Measurements from ENCODE around the gene ANKRD44. TPM values are rescaled to one million over a fixed set of nuclear protein-coding genes. Genes with fewer than 3 reads are reported as not detected.

ANKRD44 gene
- total RNA-seq, 1 donor from 2014 or later = 12.0 TPM

GRCh38 chr2:196992466-196992865 is 318.1 kb downstream of the ANKRD44 start:
- no peaks in the 10 kb centered on the region for H3K36me3 Mint-ChIP-seq (ENCODE audit: unreplicated experiment)
- peaks cover 36% of the 10 kb centered on the region for H3K4me1 Mint-ChIP-seq (ENCODE audit: low read depth, unreplicated experiment)
- TF ChIP-seq CTCF (IDR thresholded peaks at IDR 0.05; ENCODE audit: partially characterized antibody, unreplicated experiment) = no peak
- peaks cover 3% of the 10 kb centered on the region for H3K9me3 Mint-ChIP-seq (ENCODE audit: unreplicated experiment)
- no peaks in the 10 kb centered on the region for H3K27me3 Mint-ChIP-seq (ENCODE audit: unreplicated experiment)
- H3K27ac Mint-ChIP-seq (ENCODE audit: unreplicated experiment) = no peak overlapping the region
- DNase-seq = no peak
- H3K4me3 Mint-ChIP-seq (ENCODE audit: unreplicated experiment) = no peak overlapping the region

GRCh38 chr2:196990788-196991461 is 319.7 kb downstream of the ANKRD44 start:
- H3K27ac Mint-ChIP-seq (ENCODE audit: unreplicated experiment) = peak overlapping the region; percentile 78
- H3K4me3 Mint-ChIP-seq (ENCODE audit: unreplicated experiment) = no peak overlapping the region
- H3K4me1 Mint-ChIP-seq (ENCODE audit: low read depth, unreplicated experiment) = peaks cover 42% of the 10 kb centered on the region
- peaks cover 3% of the 10 kb centered on the region for H3K9me3 Mint-ChIP-seq (ENCODE audit: unreplicated experiment)
- no peak for DNase-seq
- no peak for TF ChIP-seq CTCF (IDR thresholded peaks at IDR 0.05; ENCODE audit: partially characterized antibody, unreplicated experiment)
- H3K36me3 Mint-ChIP-seq (ENCODE audit: unreplicated experiment) = no peaks in the 10 kb centered on the region
- no peaks in the 10 kb centered on the region for H3K27me3 Mint-ChIP-seq (ENCODE audit: unreplicated experiment)

GRCh38 chr2:196990092-196990491 is 320.5 kb downstream of the ANKRD44 start:
- Mint-ChIP-seq H3K4me1 (ENCODE audit: low read depth, unreplicated experiment) (peaks cover 43% of the 10 kb centered on the region), H3K27me3 (ENCODE audit: unreplicated experiment) (no peaks in the 10 kb centered on the region), H3K27ac (ENCODE audit: unreplicated experiment) (peak overlapping the region; percentile 70), H3K4me3 (ENCODE audit: unreplicated experiment) (no peak overlapping the region), H3K36me3 (ENCODE audit: unreplicated experiment) (no peaks in the 10 kb centered on the region), H3K9me3 (ENCODE audit: unreplicated experiment) (peaks cover 3% of the 10 kb centered on the region)
- DNase-seq = no peak
- TF ChIP-seq CTCF (IDR thresholded peaks at IDR 0.05; ENCODE audit: partially characterized antibody, unreplicated experiment) = no peak

- no peak overlapping the region for H3K27ac Mint-ChIP-seq (ENCODE audit: unreplicated experiment)
- no peak for TF ChIP-seq CTCF (IDR thresholded peaks at IDR 0.05; ENCODE audit: partially characterized antibody, unreplicated experiment)
- no peak overlapping the region for H3K4me3 Mint-ChIP-seq (ENCODE audit: unreplicated experiment)
- H3K36me3 Mint-ChIP-seq (ENCODE audit: unreplicated experiment) = no peaks in the 10 kb centered on the region
- no peak for DNase-seq
- no peaks in the 10 kb centered on the region for H3K27me3 Mint-ChIP-seq (ENCODE audit: unreplicated experiment)
- peaks cover 3% of the 10 kb centered on the region for H3K9me3 Mint-ChIP-seq (ENCODE audit: unreplicated experiment)
- H3K4me1 Mint-ChIP-seq (ENCODE audit: low read depth, unreplicated experiment) = peaks cover 49% of the 10 kb centered on the region
Measured at GRCh38 chr2:196989496-196989895, 321.1 kb downstream of the ANKRD44 start.

- H3K27ac Mint-ChIP-seq (ENCODE audit: unreplicated experiment) = peak overlapping the region; percentile 98
- H3K27me3 Mint-ChIP-seq (ENCODE audit: unreplicated experiment) = no peaks in the 10 kb centered on the region
- no peak for TF ChIP-seq CTCF (IDR thresholded peaks at IDR 0.05; ENCODE audit: partially characterized antibody, unreplicated experiment)
- H3K9me3 Mint-ChIP-seq (ENCODE audit: unreplicated experiment) = peaks cover 2% of the 10 kb centered on the region
- H3K4me3 Mint-ChIP-seq (ENCODE audit: unreplicated experiment) = peak overlapping the region; percentile 74
- no peaks in the 10 kb centered on the region for H3K36me3 Mint-ChIP-seq (ENCODE audit: unreplicated experiment)
- no peak for DNase-seq
- peaks cover 53% of the 10 kb centered on the region for H3K4me1 Mint-ChIP-seq (ENCODE audit: low read depth, unreplicated experiment)
Measured at GRCh38 chr2:196988639-196989038, 321.9 kb downstream of the ANKRD44 start.
